Activated CD4-positive, alpha-beta memory T cell treated with anti-CD3 and anti-CD28 coated beads for 36 hours (primary cell): ENCODE measurements around the gene CCNI. TPM values are rescaled to one million over a fixed set of nuclear protein-coding genes. Genes with fewer than 3 reads are reported as not detected.
A peak's percentile ranks its signal among the peaks of the same experiment; 100 is the strongest.

Experiments used
- CTCF ChIA-PET: fragments of 350-600 bp; sonication (Branson Sonifier 250); formaldehyde crosslinking; loops from one replicate; lab custom pipeline; 2021; ENCODE audit warnings: antibody characterized with exemption, inconsistent platforms; lab: Charles Lee
- POLR2A ChIA-PET: fragments of 350-600 bp; sonication (Branson Sonifier 250); formaldehyde crosslinking; loops from one replicate; lab custom pipeline; 2021; ENCODE audit warnings: antibody characterized with exemption; lab: Charles Lee
- DNase-seq: peaks from one replicate; pipeline ENCODE4 v3.0.0-alpha.2; 2020
- H3K27ac Mint-ChIP-seq: one replicate; pipeline ENCODE4 v1.8.0; 2021; ENCODE audit warnings: mixed read lengths
- H3K27me3 Mint-ChIP-seq: one replicate; pipeline ENCODE4 v1.8.0; 2021; ENCODE audit warnings: mixed read lengths
- H3K36me3 Mint-ChIP-seq: one replicate; pipeline ENCODE4 v1.8.0; 2021; ENCODE audit warnings: mixed read lengths
- H3K4me1 Mint-ChIP-seq: one replicate; pipeline ENCODE4 v1.8.0; 2021; ENCODE audit warnings: low read depth, mixed read lengths
- H3K4me3 Mint-ChIP-seq: one replicate; pipeline ENCODE4 v1.8.0; 2021; ENCODE audit warnings: mild to moderate bottlenecking, mixed read lengths
- H3K9me3 Mint-ChIP-seq: one replicate; pipeline ENCODE4 v1.8.0; 2021; ENCODE audit warnings: mixed read lengths
- intact Hi-C: fragments of 100-400 bp; cut with micrococcal nuclease; formaldehyde crosslinking; loops from one replicate; pipeline ENCODE4 v1.15.1; 2023
- total RNA-seq, 2 experiments: library from RNA; stranded (reverse); gene quantifications; one replicate each; pipeline ENCODE4 v1.2.3, GENCODE V29; 2021

CCNI gene
- total RNA-seq, result 100 to 1,000 TPM; 259 to 264 TPM

GRCh38 chr4:77075869-77076799 is at the start of gene CCNI:
Gene CCNI (minus strand): TSS chr4:77075989. CDS start chr4:77066362, 9,627 bp downstream.
- Mint-ChIP-seq H3K9me3 (no peaks in the 10 kb centered on the region), H3K27me3 (no peaks in the 10 kb centered on the region), H3K4me1 (peaks cover 26% of the 10 kb centered on the region), H3K36me3 (peaks cover 14% of the 10 kb centered on the region), H3K4me3 (peak within 1 kb of the TSS; percentile 93), H3K27ac (no peak within 1 kb of the TSS)
- intact Hi-C loops, result loop anchor here (1.0 to 10.0 kb wide), 12 partner anchors 19 to 1564 kb away; partner anchors contain the start of genes MRPL1, RCHY1, SCARB2 and THAP6
- POLR2A ChIA-PET, result interaction anchor here (1.0 to 1.4 kb wide), 3 partner anchors 81 to 742 kb away, joined by 3 to 4 read pairs (median 4); partner anchors contain the start of gene CCNG2
- peak; percentile 94 for DNase-seq
- CTCF ChIA-PET, result interaction anchor here (0.9 to 2.3 kb wide), 6 partner anchors 19 to 127 kb away, joined by 3 to 10 read pairs (median 4); no protein-coding TSS in a partner anchor

- H3K9me3 Mint-ChIP-seq, result no peaks in the 10 kb centered on the region
- H3K4me1 Mint-ChIP-seq, result peaks cover 2% of the 10 kb centered on the region
- ChIA-PET POLR2A (no interaction called here), CTCF (interaction anchor here (1.8 kb wide), 1 partner anchor 29 kb away, joined by 5 read pairs; no protein-coding TSS in a partner anchor)
- H3K27ac Mint-ChIP-seq, result no peak overlapping the region
- intact Hi-C loops, result no loop called here
- DNase-seq, result no peak
- H3K4me3 Mint-ChIP-seq, result no peak overlapping the region
- peaks cover 3% of the 10 kb centered on the region for H3K27me3 Mint-ChIP-seq
- H3K36me3 Mint-ChIP-seq, result no peaks in the 10 kb centered on the region
Measured at GRCh38 chr4:77124576-77124975, 48.8 kb upstream of the CCNI start.

GRCh38 chr4:77123411-77123810 is 47.6 kb upstream of the CCNI start:
- POLR2A ChIA-PET, result no interaction called here
- Mint-ChIP-seq H3K4me1 (peaks cover 2% of the 10 kb centered on the region), H3K36me3 (no peaks in the 10 kb centered on the region), H3K9me3 (no peaks in the 10 kb centered on the region), H3K27ac (no peak overlapping the region), H3K4me3 (no peak overlapping the region), H3K27me3 (peaks cover 3% of the 10 kb centered on the region)
- CTCF ChIA-PET, result interaction anchor here (0.9 kb wide), 1 partner anchor 28 kb away, joined by 3 read pairs; no protein-coding TSS in a partner anchor
- intact Hi-C loops, result no loop called here
- no peak for DNase-seq

- Mint-ChIP-seq H3K36me3 (no peaks in the 10 kb centered on the region), H3K4me3 (no peak overlapping the region), H3K27me3 (peaks cover 3% of the 10 kb centered on the region), H3K27ac (no peak overlapping the region), H3K4me1 (peaks cover 2% of the 10 kb centered on the region), H3K9me3 (no peaks in the 10 kb centered on the region)
- ChIA-PET CTCF (interaction anchor here (0.9 kb wide), 1 partner anchor 27 kb away, joined by 3 read pairs; no protein-coding TSS in a partner anchor), POLR2A (no interaction called here)
- intact Hi-C loops, result no loop called here
- DNase-seq, result no peak
Measured at GRCh38 chr4:77122656-77123055, 46.9 kb upstream of the CCNI start.

GRCh38 chr4:77121736-77122240 is 46.0 kb upstream of the CCNI start:
- ChIA-PET POLR2A (no interaction called here), CTCF (interaction anchor here (1.8 kb wide), 1 partner anchor 82 kb away, joined by 6 read pairs; no protein-coding TSS in a partner anchor)
- Mint-ChIP-seq H3K36me3 (no peaks in the 10 kb centered on the region), H3K27ac (no peak overlapping the region), H3K4me3 (no peak overlapping the region), H3K4me1 (no peaks in the 10 kb centered on the region), H3K9me3 (no peaks in the 10 kb centered on the region), H3K27me3 (peaks cover 3% of the 10 kb centered on the region)
- intact Hi-C loops, result no loop called here
- DNase-seq, result no peak

GRCh38 chr4:77120886-77121508 is 45.2 kb upstream of the CCNI start:
- Mint-ChIP-seq H3K27ac (no peak overlapping the region), H3K9me3 (no peaks in the 10 kb centered on the region), H3K4me3 (no peak overlapping the region), H3K27me3 (peaks cover 3% of the 10 kb centered on the region), H3K36me3 (no peaks in the 10 kb centered on the region), H3K4me1 (no peaks in the 10 kb centered on the region)
- ChIA-PET CTCF (interaction anchor here (1.8 kb wide), 1 partner anchor 83 kb away, joined by 6 read pairs; no protein-coding TSS in a partner anchor), POLR2A (no interaction called here)
- intact Hi-C loops, result no loop called here
- no peak for DNase-seq

- H3K9me3 Mint-ChIP-seq, result no peaks in the 10 kb centered on the region
- H3K4me3 Mint-ChIP-seq, result no peak overlapping the region
- intact Hi-C loops, result no loop called here
- H3K4me1 Mint-ChIP-seq, result no peaks in the 10 kb centered on the region
- POLR2A ChIA-PET, result no interaction called here
- CTCF ChIA-PET, result interaction anchor here (1.0 to 3.1 kb wide), 2 partner anchors 22 to 86 kb away, joined by 3 to 9 read pairs; no protein-coding TSS in a partner anchor
- H3K27me3 Mint-ChIP-seq, result peaks cover 3% of the 10 kb centered on the region
- no peak overlapping the region for H3K27ac Mint-ChIP-seq
- no peaks in the 10 kb centered on the region for H3K36me3 Mint-ChIP-seq
- no peak for DNase-seq
Measured at GRCh38 chr4:77117721-77118120, 41.9 kb upstream of the CCNI start.

GRCh38 chr4:77113069-77113468 is 37.3 kb upstream of the CCNI start:
- H3K9me3 Mint-ChIP-seq, result no peaks in the 10 kb centered on the region
- DNase-seq, result no peak
- no peak overlapping the region for H3K4me3 Mint-ChIP-seq
- ChIA-PET CTCF (no interaction called here), POLR2A (no interaction called here)
- H3K36me3 Mint-ChIP-seq, result no peaks in the 10 kb centered on the region
- intact Hi-C loops, result no loop called here
- no peaks in the 10 kb centered on the region for H3K4me1 Mint-ChIP-seq
- peaks cover 1% of the 10 kb centered on the region for H3K27me3 Mint-ChIP-seq
- H3K27ac Mint-ChIP-seq, result no peak overlapping the region

- ChIA-PET CTCF (interaction anchor here (0.9 to 2.9 kb wide), 3 partner anchors 15 to 92 kb away, joined by 3 to 14 read pairs (median 4); no protein-coding TSS in a partner anchor), POLR2A (no interaction called here)
- peaks cover 9% of the 10 kb centered on the region for H3K27me3 Mint-ChIP-seq
- intact Hi-C loops, result no loop called here
- H3K27ac Mint-ChIP-seq, result no peak overlapping the region
- DNase-seq, result no peak
- H3K36me3 Mint-ChIP-seq, result no peaks in the 10 kb centered on the region
- no peaks in the 10 kb centered on the region for H3K4me1 Mint-ChIP-seq
- no peaks in the 10 kb centered on the region for H3K9me3 Mint-ChIP-seq
- no peak overlapping the region for H3K4me3 Mint-ChIP-seq
Measured at GRCh38 chr4:77110730-77111129, 34.9 kb upstream of the CCNI start.

- intact Hi-C loops, result no loop called here
- peaks cover 9% of the 10 kb centered on the region for H3K27me3 Mint-ChIP-seq
- DNase-seq, result no peak
- no peaks in the 10 kb centered on the region for H3K9me3 Mint-ChIP-seq
- CTCF ChIA-PET, result interaction anchor here (2.2 to 3.6 kb wide), 2 partner anchors 9 to 99 kb away, joined by 12 to 26 read pairs; no protein-coding TSS in a partner anchor
- no peak overlapping the region for H3K4me3 Mint-ChIP-seq
- no peak overlapping the region for H3K27ac Mint-ChIP-seq
- peaks cover 9% of the 10 kb centered on the region for H3K4me1 Mint-ChIP-seq
- POLR2A ChIA-PET, result no interaction called here
- H3K36me3 Mint-ChIP-seq, result no peaks in the 10 kb centered on the region
Measured at GRCh38 chr4:77104791-77105540, 29.2 kb upstream of the CCNI start.

GRCh38 chr4:77104388-77104787 is 28.6 kb upstream of the CCNI start:
- H3K9me3 Mint-ChIP-seq, result no peaks in the 10 kb centered on the region
- no peak overlapping the region for H3K4me3 Mint-ChIP-seq
- ChIA-PET POLR2A (no interaction called here), CTCF (interaction anchor here (2.2 to 3.6 kb wide), 2 partner anchors 9 to 99 kb away, joined by 12 to 26 read pairs; no protein-coding TSS in a partner anchor)
- peaks cover 9% of the 10 kb centered on the region for H3K27me3 Mint-ChIP-seq
- H3K4me1 Mint-ChIP-seq, result peaks cover 11% of the 10 kb centered on the region
- intact Hi-C loops, result no loop called here
- no peak for DNase-seq
- no peaks in the 10 kb centered on the region for H3K36me3 Mint-ChIP-seq
- H3K27ac Mint-ChIP-seq, result no peak overlapping the region
